HG02763 (cell line): Measurements from ENCODE around the gene SP3.

Source experiments
- ATAC-seq: cut with Tn5 transposase; IDR thresholded peaks from one replicate; pipeline ENCODE4 v1.9.1; 2021; ENCODE audit warnings: mild to moderate bottlenecking, moderate library complexity; ENCODE audit not compliant: unreplicated experiment

The SP3 gene

GRCh38 chr2:173969886-173970285 lies 4.7 kb upstream of the SP3 start:
- no peak for ATAC-seq

- no peak for ATAC-seq
These were observed 3.4 kb upstream of the SP3 start for GRCh38 chr2:173968551-173968950.

- ATAC-seq: no peak
These were observed 1.3 kb upstream of the SP3 start for GRCh38 chr2:173966274-173967098.

GRCh38 chr2:173964565-173965371 lies 405 bp downstream of the SP3 start:
- peak; percentile 19 for ATAC-seq

- ATAC-seq: peak; percentile 47
These were observed 1.2 kb downstream of the SP3 start for GRCh38 chr2:173963817-173964564.

- peak; percentile 20 for ATAC-seq
These were observed 1.8 kb downstream of the SP3 start for GRCh38 chr2:173963323-173963816.

GRCh38 chr2:173962583-173963110 lies 2.5 kb downstream of the SP3 start:
- no peak for ATAC-seq

- no peak for ATAC-seq
These were observed 3.1 kb downstream of the SP3 start for GRCh38 chr2:173962031-173962430.

- ATAC-seq: no peak
These were observed 3.8 kb downstream of the SP3 start for GRCh38 chr2:173961346-173961705.

- no peak for ATAC-seq
These were observed 5.3 kb downstream of the SP3 start for GRCh38 chr2:173959909-173960308.

GRCh38 chr2:173959358-173959884 lies 5.8 kb downstream of the SP3 start:
- ATAC-seq: no peak

GRCh38 chr2:173958198-173958846 lies 6.9 kb downstream of the SP3 start:
- no peak for ATAC-seq

- ATAC-seq: no peak
These were observed 7.7 kb downstream of the SP3 start for GRCh38 chr2:173957517-173957916.

GRCh38 chr2:173956454-173956853 lies 8.7 kb downstream of the SP3 start:
- no peak for ATAC-seq

GRCh38 chr2:173955867-173956266 lies 9.3 kb downstream of the SP3 start:
- ATAC-seq: no peak

GRCh38 chr2:173955004-173955403 lies 10.2 kb downstream of the SP3 start:
- ATAC-seq: no peak

GRCh38 chr2:173953047-173953424 lies 12.1 kb downstream of the SP3 start:
- ATAC-seq: no peak

- no peak for ATAC-seq
These were observed 12.7 kb downstream of the SP3 start for GRCh38 chr2:173952267-173953046.

- ATAC-seq: no peak
These were observed 16.3 kb downstream of the SP3 start for GRCh38 chr2:173948842-173949241.

GRCh38 chr2:173948198-173948597 lies 17.0 kb downstream of the SP3 start:
- ATAC-seq: no peak
